Esophagus mucosa (tissue), 1 donor: ENCODE results near the gene SNRNP48. TPM values are rescaled to one million over a fixed set of nuclear protein-coding genes. Genes with fewer than 3 reads are reported as not detected.

ENCODE experiments used
- ATAC-seq: fragments of 200-7000 bp; cut with Tn5 transposase; one replicate; pipeline ENCODE4 v1.9.1; 2020
- total RNA-seq: library from RNA; stranded (reverse); gene quantifications from one replicate; pipeline ENCODE4 v1.2.4, GENCODE V29; 2023
- donor health status: DM: yes; HTN: yes; CAD: no.

The SNRNP48 gene
- total RNA-seq, 1 donor from 2014 or later = 6.4 TPM

GRCh38 chr6:7559651-7560385 is 30.2 kb upstream of the SNRNP48 start:
- ATAC-seq = peak; percentile 81

- ATAC-seq = peak; percentile 15
These were observed 28.6 kb upstream of the SNRNP48 start for GRCh38 chr6:7561153-7561964.

GRCh38 chr6:7562769-7563168 is 27.2 kb upstream of the SNRNP48 start:
- no peak for ATAC-seq

- ATAC-seq = no peak
These were observed 23.9 kb upstream of the SNRNP48 start for GRCh38 chr6:7566107-7566506.

- ATAC-seq = peak; percentile 5
These were observed 23.3 kb upstream of the SNRNP48 start for GRCh38 chr6:7566617-7567173.

GRCh38 chr6:7568021-7568420 is 22.0 kb upstream of the SNRNP48 start:
- no peak for ATAC-seq

GRCh38 chr6:7569082-7569481 is 20.9 kb upstream of the SNRNP48 start:
- no peak for ATAC-seq

- peak; percentile 7 for ATAC-seq
These were observed 17.6 kb upstream of the SNRNP48 start for GRCh38 chr6:7572213-7572943.

GRCh38 chr6:7574500-7574899 is 15.5 kb upstream of the SNRNP48 start:
- ATAC-seq = peak; percentile 19

GRCh38 chr6:7578516-7578915 is 11.5 kb upstream of the SNRNP48 start:
- ATAC-seq = no peak

- ATAC-seq = no peak
These were observed 11.1 kb upstream of the SNRNP48 start for GRCh38 chr6:7578931-7579330.

- ATAC-seq = no peak
These were observed 10.1 kb upstream of the SNRNP48 start for GRCh38 chr6:7579851-7580250.

- peak; percentile 6 for ATAC-seq
These were observed 9.5 kb upstream of the SNRNP48 start for GRCh38 chr6:7580537-7580926.

GRCh38 chr6:7580927-7581618 is 8.9 kb upstream of the SNRNP48 start:
- ATAC-seq = no peak

GRCh38 chr6:7585287-7585930 is 4.6 kb upstream of the SNRNP48 start:
- no peak for ATAC-seq

- peak; percentile 17 for ATAC-seq
These were observed 2.3 kb upstream of the SNRNP48 start for GRCh38 chr6:7587631-7588100.

GRCh38 chr6:7588506-7588905 is 1.5 kb upstream of the SNRNP48 start:
- peak; percentile 9 for ATAC-seq

- peak; percentile 43 for ATAC-seq
These were observed 777 bp upstream of the SNRNP48 start for GRCh38 chr6:7589221-7589620.

- ATAC-seq = no peak
These were observed 912 bp downstream of the SNRNP48 start for GRCh38 chr6:7590918-7591302.

- ATAC-seq = no peak
These were observed 1.8 kb downstream of the SNRNP48 start for GRCh38 chr6:7591770-7592169.

- ATAC-seq = no peak
These were observed 3.2 kb downstream of the SNRNP48 start for GRCh38 chr6:7593229-7593628.
